Spleen (tissue), 11 donors: ENCODE results near the gene AOX1. TPM values are rescaled to one million over a fixed set of nuclear protein-coding genes. Genes with fewer than 3 reads are reported as not detected.
A peak's percentile ranks its signal among the peaks of the same experiment; 100 is the strongest.
"Not testable (repeated sequence)": the region's sequence is repeated elsewhere in the genome, so short reads cannot be mapped to it uniquely, and the experiment has no call there.

Experiments used
- DNase-seq: peaks from one replicate; pipeline ENCODE4 v3.0.0-alpha.2; 2020
- H3K27ac ChIP-seq, 8 donors: fragments of 200-600 bp; sonication (generic) in 7 of 8; 1 replicate in 4 of 8; 2 replicates in 4 of 8; pipeline versions ENCODE4 v1.5.0 to v1.8.0; 2016 to 2021; ENCODE audit warnings: inconsistent platforms in 4 of 8, mild to moderate bottlenecking in 4 of 8, moderate library complexity in 1 of 8
- H3K27me3 ChIP-seq, 7 donors: fragments of 200-600 bp; sonication (generic) in 6 of 7; replicated peaks in 1 of 7; 1 replicate in 4 of 7; 2 replicates in 3 of 7; pipeline versions ENCODE4 v1.5.0 to v1.8.0; 2016 to 2021; ENCODE audit warnings: inconsistent platforms in 3 of 7, mild to moderate bottlenecking in 1 of 7
- H3K36me3 ChIP-seq, 6 donors: fragments of 200-600 bp; sonication (generic) in 5 of 6; 1 replicate in 4 of 6; 2 replicates in 2 of 6; pipeline versions ENCODE4 v1.5.0 to v1.8.0; 2016 to 2021; ENCODE audit warnings: inconsistent platforms in 2 of 6
- H3K4me1 ChIP-seq, 6 donors: fragments of 200-600 bp; sonication (generic) in 5 of 6; 1 replicate in 3 of 6; 2 replicates in 3 of 6; pipeline versions ENCODE4 v1.5.0 to v1.8.0; 2016 to 2021; ENCODE audit warnings: inconsistent platforms in 3 of 6
- H3K4me3 ChIP-seq, 8 donors: fragments of 200-600 bp; sonication (generic) in 7 of 8; 1 replicate in 4 of 8; 2 replicates in 4 of 8; pipeline versions ENCODE4 v1.5.0 to v1.8.0; 2016 to 2021; ENCODE audit warnings: inconsistent platforms in 4 of 8, mild to moderate bottlenecking in 4 of 8, moderate library complexity in 2 of 8
- H3K9me3 ChIP-seq, 8 donors: fragments of 200-600 bp; sonication (generic) in 7 of 8; 1 replicate in 4 of 8; 2 replicates in 4 of 8; pipeline versions ENCODE4 v1.5.0 to v1.8.0; 2016 to 2021; ENCODE audit warnings: inconsistent platforms in 4 of 8
- POLR2A ChIP-seq, 3 donors: fragments of 450-650 bp; IDR thresholded peaks; one replicate each; pipeline ENCODE4 v1.5.1; 2017; ENCODE audit warnings: antibody characterized with exemption in 3 of 3, mild to moderate bottlenecking in 1 of 3
- POLR2AphosphoS5 ChIP-seq, 3 donors: sonication (generic); formaldehyde crosslinking; IDR thresholded peaks; one replicate each; pipeline ENCODE4 v1.5.1; 2017; ENCODE audit warnings: antibody characterized with exemption in 3 of 3
- WGBS, 5 donors: extraction: QIAGEN DNeasy Blood & Tissue Kit in 3 of 5; methylation state at CpG; one replicate each; pipeline versions ENCODE4 v1.1.5 to v1.1.7; 2013 to 2018; 5-methylcytosine and 5-hydroxymethylcytosine counted together
- intact Hi-C: fragments of 100-400 bp; cut with DNase I; formaldehyde crosslinking; loops from one replicate; pipeline ENCODE4 v1.15.0; 2023; ENCODE audit warnings: low total_unique reads
- polyA plus RNA-seq, 3 donors: library from polyadenylated mRNA; stranded (reverse); fragments of 200-250 nt; gene quantifications; one replicate each; pipeline ENCODE4 v1.2.1, GENCODE V29; 2013
- total RNA-seq, 7 donors: library from RNA; depleted of rRNA in 3 of 7; stranded (reverse); fragments of >200 nt in 3 of 7; fragmentation: NEBNext Ultra II Directional in 4 of 7; extraction: Animal tissue kit (Norgen Biotek cat#: 25700) in 4 of 7; gene quantifications; one replicate each; pipeline versions ENCODE4 v1.1.0 to v1.2.1, GENCODE V29; 2016 to 2021
- TF ChIP-seq, protein P1 (sequence below), 11 experiments: fragments of 200-600 bp in 7 of 11; fragments of 450-650 bp in 4 of 11; sonication (generic) in 4 of 11; IDR thresholded peaks in 8 of 11; conservative IDR thresholded peaks in 3 of 11; 1 replicate in 7 of 11; 2 replicates in 4 of 11; pipeline versions ENCODE4 v1.4.0 to v1.8.0; 2016 to 2021; ENCODE audit warnings: antibody characterized with exemption in 11 of 11, inconsistent platforms in 4 of 11, mild to moderate bottlenecking in 1 of 11
- donor health status: healthy with polysubstance abuse.
- donor health status: DM: no; HTN: no; CAD: no; lungs with moderate emphysema.
- donor health status: DM: no; HTN: no; CAD: no.
- donor health status: Bipolar disorder and iron deficiency.
- donor health status: healthy.
- donor health status: DM: no; HTN: no; CAD: no.
- donor health status: DM: yes; HTN: yes; CAD: no.

The AOX1 gene
- total and polyA plus RNA-seq, 10 donors, result 1.3 to 14.6 (median 5.8) TPM

DNA sequence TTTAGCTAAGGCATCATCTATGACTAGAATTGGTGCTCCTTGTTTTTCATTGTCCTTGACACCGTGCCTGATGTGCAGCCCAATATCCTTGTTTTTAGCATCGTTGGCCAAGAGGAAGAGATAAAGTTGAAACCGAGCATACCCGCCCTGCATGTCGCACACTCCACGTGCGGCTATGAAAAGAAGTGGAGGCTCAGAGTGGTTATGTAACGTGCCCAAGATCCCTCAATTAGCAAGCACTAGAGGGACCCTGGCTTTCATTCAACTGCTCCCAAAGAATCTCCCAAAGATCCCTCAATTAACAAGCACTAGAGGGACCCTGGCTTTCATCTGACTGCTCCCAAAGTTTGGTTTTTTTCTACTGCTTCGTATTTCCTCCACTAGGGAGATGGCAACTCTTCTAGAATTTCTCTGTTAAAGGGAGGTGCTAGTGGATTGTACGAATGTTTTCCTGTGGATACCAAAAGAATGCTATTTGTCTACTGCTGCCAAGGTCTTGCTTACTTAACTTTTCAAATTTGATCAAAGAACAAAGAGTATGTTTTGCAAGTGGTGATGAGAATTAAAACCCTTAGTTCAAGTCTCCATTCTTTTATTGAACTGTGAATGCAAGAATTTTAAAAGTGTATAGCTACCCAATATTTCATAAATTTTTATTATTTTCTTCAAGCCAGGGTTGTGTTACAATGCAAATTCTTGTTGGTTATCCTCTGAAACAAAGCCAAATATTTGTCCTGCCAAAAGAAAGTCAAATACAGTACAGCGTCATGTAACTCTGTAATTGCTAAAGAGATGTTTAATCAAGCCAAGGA, 92.1 kb downstream of the AOX1 start:
- Histone ChIP-seq H3K27ac (peak overlapping the region in 2 of 8 donors; percentile 33 to 41), H3K9me3 (no peaks in the 10 kb centered on the region), H3K4me1 (peaks cover 0 to 4% (median 0%) of the 10 kb centered on the region in 6 donors), H3K27me3 (no peaks in the 10 kb centered on the region), H3K36me3 (no peaks in the 10 kb centered on the region), H3K4me3 (no peak overlapping the region)
- TF ChIP-seq, protein P1, sequence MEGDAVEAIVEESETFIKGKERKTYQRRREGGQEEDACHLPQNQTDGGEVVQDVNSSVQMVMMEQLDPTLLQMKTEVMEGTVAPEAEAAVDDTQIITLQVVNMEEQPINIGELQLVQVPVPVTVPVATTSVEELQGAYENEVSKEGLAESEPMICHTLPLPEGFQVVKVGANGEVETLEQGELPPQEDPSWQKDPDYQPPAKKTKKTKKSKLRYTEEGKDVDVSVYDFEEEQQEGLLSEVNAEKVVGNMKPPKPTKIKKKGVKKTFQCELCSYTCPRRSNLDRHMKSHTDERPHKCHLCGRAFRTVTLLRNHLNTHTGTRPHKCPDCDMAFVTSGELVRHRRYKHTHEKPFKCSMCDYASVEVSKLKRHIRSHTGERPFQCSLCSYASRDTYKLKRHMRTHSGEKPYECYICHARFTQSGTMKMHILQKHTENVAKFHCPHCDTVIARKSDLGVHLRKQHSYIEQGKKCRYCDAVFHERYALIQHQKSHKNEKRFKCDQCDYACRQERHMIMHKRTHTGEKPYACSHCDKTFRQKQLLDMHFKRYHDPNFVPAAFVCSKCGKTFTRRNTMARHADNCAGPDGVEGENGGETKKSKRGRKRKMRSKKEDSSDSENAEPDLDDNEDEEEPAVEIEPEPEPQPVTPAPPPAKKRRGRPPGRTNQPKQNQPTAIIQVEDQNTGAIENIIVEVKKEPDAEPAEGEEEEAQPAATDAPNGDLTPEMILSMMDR (IDR thresholded peaks at IDR 0.05 in 8 of 11, conservative IDR thresholded peaks at IDR 0.05 in 3 of 11), result no peak
- no peak for TF ChIP-seq POLR2A (IDR thresholded peaks at IDR 0.05)
- TF ChIP-seq POLR2AphosphoS5 (IDR thresholded peaks at IDR 0.05), result no peak
- DNase-seq, result no peak
- intact Hi-C loops, result no loop called here
- WGBS, 5 donors, result 55 to 80% (median 71%) methylated on average over 11 of the region's 11 CpGs

DNA sequence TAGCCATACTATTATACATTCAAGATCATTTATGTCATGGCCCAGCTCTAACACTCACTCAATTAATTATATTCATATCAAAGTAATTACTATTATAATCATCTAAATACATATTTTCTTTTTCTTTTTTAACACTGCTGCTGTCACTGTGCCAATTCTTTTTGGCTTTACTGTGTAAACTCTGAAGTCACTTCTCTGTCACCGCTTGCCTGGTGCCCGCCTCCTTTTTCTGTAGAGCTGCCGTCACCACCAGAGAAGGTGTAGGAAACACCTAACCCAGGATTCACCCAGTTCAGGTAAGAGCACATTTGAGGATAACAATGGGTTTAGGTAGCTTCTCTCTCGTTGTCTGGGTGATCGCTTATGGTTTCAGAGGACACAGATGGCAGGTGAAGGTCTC, 93.3 kb downstream of the AOX1 start:
- no peak for TF ChIP-seq POLR2AphosphoS5 (IDR thresholded peaks at IDR 0.05)
- no peak for TF ChIP-seq POLR2A (IDR thresholded peaks at IDR 0.05)
- TF ChIP-seq, protein P1 (IDR thresholded peaks at IDR 0.05 in 8 of 11, conservative IDR thresholded peaks at IDR 0.05 in 3 of 11), result no peak
- no peak overlapping the region for H3K27ac ChIP-seq
- H3K4me1 ChIP-seq, result peaks cover 0 to 4% (median 0%) of the 10 kb centered on the region in 6 donors
- no peak for DNase-seq
- H3K9me3 ChIP-seq, result no peaks in the 10 kb centered on the region
- no peaks in the 10 kb centered on the region for H3K27me3 ChIP-seq
- no peaks in the 10 kb centered on the region for H3K36me3 ChIP-seq
- intact Hi-C loops, result no loop called here
- WGBS, 5 donors, result 86 to 92% (median 88%) methylated on average over 5 of the region's 5 CpGs
- H3K4me3 ChIP-seq, result no peak overlapping the region

DNA sequence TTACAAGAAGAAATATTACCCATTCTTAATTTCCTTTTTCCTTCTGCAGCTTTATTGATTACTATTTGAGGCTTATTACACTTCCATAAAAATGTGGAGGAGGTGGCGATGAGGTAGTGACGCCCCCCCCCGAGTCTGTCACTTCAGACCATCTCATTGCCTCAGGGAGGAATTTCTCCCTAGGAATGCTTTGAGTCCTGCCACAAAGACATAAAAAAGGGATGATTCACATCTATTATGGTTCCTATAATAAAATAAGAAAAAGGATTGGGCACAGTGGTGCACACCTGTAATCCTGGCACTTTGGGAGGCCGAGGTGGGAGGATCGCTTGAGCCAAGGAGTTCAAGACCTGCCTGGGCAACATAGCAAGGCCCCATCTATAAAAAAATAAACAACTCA, 93.7 kb downstream of the AOX1 start:
- Histone ChIP-seq H3K9me3 (no peaks in the 10 kb centered on the region), H3K36me3 (no peaks in the 10 kb centered on the region), H3K27ac (no peak overlapping the region), H3K4me3 (no peak overlapping the region), H3K4me1 (peaks cover 0 to 4% (median 0%) of the 10 kb centered on the region in 6 donors), H3K27me3 (no peaks in the 10 kb centered on the region)
- intact Hi-C loops, result no loop called here
- TF ChIP-seq, protein P1 (IDR thresholded peaks at IDR 0.05 in 8 of 11, conservative IDR thresholded peaks at IDR 0.05 in 3 of 11), result no peak
- TF ChIP-seq POLR2AphosphoS5 (IDR thresholded peaks at IDR 0.05), result no peak
- 86 to 97% (median 92%) methylated on average over 5 of the region's 5 CpGs for WGBS, 5 donors
- no peak for DNase-seq

DNA sequence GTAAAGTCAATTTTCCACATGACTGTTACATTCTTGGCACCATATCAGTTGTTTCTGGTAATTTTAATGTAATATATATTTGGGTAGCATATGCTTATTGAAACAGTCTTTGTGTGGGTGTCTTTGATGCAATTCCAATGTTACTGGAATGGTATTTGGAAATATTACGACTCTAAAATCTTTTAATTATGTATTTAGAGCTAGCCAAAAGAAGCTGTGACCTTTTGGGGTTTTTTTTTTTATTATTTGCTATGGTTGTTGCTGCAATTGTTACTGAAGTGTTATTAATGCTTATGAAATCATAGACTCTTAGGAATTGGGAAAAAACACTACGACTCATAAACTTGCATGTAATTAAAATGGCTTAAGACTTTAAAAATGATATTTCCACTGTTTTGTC, 95.9 kb downstream of the AOX1 start:
- TF ChIP-seq POLR2AphosphoS5 (IDR thresholded peaks at IDR 0.05), result no peak
- TF ChIP-seq, protein P1 (IDR thresholded peaks at IDR 0.05 in 8 of 11, conservative IDR thresholded peaks at IDR 0.05 in 3 of 11), result no peak
- TF ChIP-seq POLR2A (IDR thresholded peaks at IDR 0.05), result no peak
- intact Hi-C loops, result no loop called here
- Histone ChIP-seq H3K27me3 (no peaks in the 10 kb centered on the region), H3K9me3 (no peaks in the 10 kb centered on the region), H3K4me1 (peaks cover 0 to 5% (median 0%) of the 10 kb centered on the region in 6 donors), H3K4me3 (no peak overlapping the region), H3K36me3 (no peaks in the 10 kb centered on the region), H3K27ac (no peak overlapping the region)
- 69 to 85% (median 83%) methylated on average over 2 of the region's 2 CpGs for WGBS, 5 donors
- DNase-seq, result no peak

DNA sequence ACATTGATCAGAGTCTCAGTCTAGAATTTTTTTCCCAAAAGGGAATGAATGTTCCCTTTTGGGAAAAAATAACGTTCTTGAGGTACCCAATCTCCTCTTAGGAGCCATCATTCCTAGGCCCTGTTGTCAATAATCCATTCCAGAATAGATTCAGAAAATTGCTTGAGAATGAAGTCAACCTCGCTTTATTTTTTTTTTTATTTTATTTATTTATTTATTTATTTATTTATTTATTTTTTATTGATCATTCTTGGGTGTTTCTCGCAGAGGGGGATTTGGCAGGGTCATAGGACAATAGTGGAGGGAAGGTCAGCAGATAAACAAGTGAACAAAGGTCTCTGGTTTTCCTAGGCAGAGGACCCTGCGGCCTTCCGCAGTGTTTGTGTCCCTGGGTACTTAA, 96.6 kb downstream of the AOX1 start:
- H3K9me3 ChIP-seq, DNase-seq, H3K27me3 ChIP-seq, H3K4me3 ChIP-seq, H3K27ac ChIP-seq, H3K4me1 ChIP-seq, intact Hi-C loops, H3K36me3 ChIP-seq: not testable (repeated sequence)
- WGBS, 5 donors, result 74 to 94% (median 83%) methylated on average over 2 to 3 of the region's 5 CpGs
